Astrocyte of the spinal cord (primary cell): ENCODE data around the gene PHACTR3.

ENCODE experiments used
- DNase-seq: peaks from one replicate; pipeline ENCODE4 v3.0.0; 2011; ENCODE audit warnings: low read depth, low spot score
- H3K4me3 ChIP-seq: 2 replicates; pipeline ENCODE4 v1.5.1; 2011; ENCODE audit warnings: low read depth, mild to moderate bottlenecking, low read length, moderate library complexity
- in situ Hi-C: cut with HindIII; loops from 2 replicates; pipeline ENCODE4 v1.10.0; 2017; ENCODE audit warnings: low sequenced_read_pairs
- TF ChIP-seq, protein P1 (sequence below): IDR thresholded peaks from 2 replicates; pipeline ENCODE4 v1.5.1; 2012; ENCODE audit warnings: low read depth, mild to moderate bottlenecking, low read length, inconsistent platforms

Gene PHACTR3

DNA sequence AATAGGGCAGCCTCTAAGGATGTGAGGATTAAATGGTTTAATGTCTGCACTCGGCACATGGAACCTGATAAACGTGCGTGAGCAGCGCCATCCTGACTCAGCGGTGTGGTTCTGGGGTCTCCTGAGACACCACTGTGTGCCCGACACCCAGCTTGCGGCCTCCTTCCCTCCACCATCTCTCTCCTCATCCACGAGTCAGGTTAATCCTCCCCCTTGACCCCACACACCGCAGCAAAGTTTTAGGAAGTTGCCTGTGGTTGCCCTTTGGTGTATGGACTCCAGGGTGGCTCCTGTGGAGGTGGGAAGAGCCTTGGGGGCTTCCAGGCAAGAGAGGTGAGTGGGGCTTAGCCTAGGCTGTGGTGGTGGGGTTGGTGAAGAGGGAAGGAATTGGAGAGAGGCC lies 68.2 kb downstream of the PHACTR3 start:
- DNase-seq: no peak
- in situ Hi-C loops: no loop called here
- H3K4me3 ChIP-seq: no peak overlapping the region
- TF ChIP-seq, protein P1, sequence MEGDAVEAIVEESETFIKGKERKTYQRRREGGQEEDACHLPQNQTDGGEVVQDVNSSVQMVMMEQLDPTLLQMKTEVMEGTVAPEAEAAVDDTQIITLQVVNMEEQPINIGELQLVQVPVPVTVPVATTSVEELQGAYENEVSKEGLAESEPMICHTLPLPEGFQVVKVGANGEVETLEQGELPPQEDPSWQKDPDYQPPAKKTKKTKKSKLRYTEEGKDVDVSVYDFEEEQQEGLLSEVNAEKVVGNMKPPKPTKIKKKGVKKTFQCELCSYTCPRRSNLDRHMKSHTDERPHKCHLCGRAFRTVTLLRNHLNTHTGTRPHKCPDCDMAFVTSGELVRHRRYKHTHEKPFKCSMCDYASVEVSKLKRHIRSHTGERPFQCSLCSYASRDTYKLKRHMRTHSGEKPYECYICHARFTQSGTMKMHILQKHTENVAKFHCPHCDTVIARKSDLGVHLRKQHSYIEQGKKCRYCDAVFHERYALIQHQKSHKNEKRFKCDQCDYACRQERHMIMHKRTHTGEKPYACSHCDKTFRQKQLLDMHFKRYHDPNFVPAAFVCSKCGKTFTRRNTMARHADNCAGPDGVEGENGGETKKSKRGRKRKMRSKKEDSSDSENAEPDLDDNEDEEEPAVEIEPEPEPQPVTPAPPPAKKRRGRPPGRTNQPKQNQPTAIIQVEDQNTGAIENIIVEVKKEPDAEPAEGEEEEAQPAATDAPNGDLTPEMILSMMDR: no peak

DNA sequence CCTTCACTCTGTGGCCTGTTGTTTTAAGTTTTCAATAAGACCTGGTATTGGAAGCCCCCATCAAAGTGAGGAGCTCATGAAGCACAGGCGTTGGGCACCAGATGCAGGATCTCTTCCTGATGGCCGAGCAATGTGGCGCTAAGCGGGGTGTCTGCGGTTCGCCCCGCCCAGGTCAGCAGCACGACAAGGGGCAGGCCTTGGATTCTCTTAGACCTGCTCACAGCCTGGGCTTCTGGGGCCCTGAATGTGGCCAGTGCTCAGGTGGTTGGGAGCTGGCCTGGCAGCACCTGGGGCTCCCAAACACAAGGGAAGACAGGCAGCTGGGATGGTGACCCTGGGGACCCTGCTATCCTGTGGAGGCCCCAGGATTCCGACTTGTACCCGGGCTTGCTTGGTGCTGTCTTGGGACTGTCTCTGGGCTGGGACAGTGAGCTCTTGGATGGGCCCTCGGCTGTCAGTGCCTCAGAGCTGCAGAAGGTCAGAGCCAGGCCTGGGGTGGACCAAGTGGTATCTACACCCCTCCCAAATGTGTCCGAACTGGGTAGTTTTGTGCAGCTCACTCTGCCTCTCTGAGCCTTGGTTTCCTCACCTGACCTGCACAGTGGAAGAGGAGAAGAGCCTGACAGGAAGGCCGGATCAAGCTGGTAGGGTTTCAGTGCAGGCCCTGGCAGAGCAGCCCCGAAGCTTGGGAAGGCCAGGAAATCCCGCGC lies 69.1 kb downstream of the PHACTR3 start:
- DNase-seq: no peak
- no peak overlapping the region for H3K4me3 ChIP-seq
- in situ Hi-C loops: no loop called here
- TF ChIP-seq, protein P1: no peak

DNA sequence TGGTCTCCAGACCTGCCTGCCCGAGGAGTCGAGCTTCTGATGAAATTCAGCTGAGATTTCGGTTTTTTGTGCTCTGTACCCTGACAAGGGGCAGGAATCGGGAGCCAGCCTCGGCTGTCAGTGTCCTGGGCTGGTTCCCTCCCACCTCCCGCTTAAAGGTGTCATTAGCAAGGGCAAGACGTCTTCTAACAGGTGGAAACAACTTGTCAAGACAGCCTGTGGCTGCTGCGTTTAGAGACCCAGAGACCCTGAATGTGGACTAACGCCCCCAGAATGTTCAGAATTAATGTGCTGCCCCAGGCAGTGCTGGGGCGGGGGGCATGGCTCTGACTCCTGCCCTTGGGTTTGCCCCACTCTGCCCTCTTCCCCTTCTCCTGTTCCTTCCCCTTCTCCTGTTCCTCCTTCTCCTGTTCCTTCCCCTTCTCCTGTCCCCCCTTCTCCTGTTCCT lies 69.7 kb downstream of the PHACTR3 start:
- H3K4me3 ChIP-seq: no peak overlapping the region
- no peak for DNase-seq

DNA sequence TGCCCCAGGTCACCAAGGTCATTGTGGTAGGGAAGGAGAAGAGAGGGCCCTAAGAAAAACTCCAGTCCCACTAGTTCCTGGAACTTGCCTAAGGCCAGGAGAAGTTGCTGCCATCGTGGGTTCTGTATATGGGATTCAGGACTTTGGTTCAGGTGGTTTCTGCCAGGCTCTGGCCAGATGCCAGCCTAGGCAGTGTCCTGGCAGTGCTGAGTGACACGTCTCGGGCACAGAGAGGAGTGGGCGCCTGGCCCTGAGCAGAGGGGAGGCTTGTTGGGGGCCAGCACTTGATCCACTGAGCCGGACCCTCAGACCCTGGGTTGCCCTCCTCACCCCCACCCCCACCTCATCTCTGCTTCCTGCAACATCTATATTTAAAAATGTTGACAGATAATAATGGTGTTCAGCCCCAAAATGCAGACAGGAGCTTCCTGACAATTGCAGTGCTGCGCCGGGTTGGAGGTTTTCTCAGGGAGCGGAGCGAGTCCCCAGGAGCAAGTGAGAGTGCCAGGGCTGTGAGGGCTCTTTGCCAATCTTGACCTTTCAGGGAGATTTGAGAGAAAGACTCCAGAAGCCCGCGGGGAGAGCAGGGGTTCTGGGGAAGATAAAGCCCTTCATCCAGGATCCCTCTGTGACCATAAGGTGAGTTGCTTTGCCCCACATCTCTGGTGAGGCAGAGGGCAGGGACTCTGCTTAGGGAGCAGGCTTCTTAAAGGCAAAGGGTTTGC lies 71.9 kb downstream of the PHACTR3 start:
- no peak for DNase-seq
- TF ChIP-seq, protein P1: no peak
- H3K4me3 ChIP-seq: no peak overlapping the region
- in situ Hi-C loops: no loop called here

More for the DNA sequence above, 69.7 kb downstream of the PHACTR3 start:
- TF ChIP-seq, protein P1: no peak
- in situ Hi-C loops: no loop called here

DNA sequence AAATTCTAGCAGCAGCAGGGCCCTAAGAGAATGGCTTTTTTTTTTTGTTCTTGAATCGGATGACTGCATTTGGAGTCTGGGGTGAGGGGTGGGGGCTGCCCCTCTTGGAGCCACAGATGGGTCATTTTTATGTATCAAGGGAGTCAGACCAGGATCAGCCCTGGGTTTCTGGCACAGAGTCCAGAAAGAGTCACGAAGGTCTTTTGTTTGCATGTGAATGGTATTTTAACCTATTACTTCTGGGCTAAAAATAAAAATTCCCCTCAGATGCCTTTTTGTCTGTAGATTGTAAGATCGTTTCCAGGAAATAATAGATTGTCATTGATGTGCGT lies 72.5 kb downstream of the PHACTR3 start:
- in situ Hi-C loops: no loop called here
- no peak overlapping the region for H3K4me3 ChIP-seq
- DNase-seq: no peak
- TF ChIP-seq, protein P1: no peak

DNA sequence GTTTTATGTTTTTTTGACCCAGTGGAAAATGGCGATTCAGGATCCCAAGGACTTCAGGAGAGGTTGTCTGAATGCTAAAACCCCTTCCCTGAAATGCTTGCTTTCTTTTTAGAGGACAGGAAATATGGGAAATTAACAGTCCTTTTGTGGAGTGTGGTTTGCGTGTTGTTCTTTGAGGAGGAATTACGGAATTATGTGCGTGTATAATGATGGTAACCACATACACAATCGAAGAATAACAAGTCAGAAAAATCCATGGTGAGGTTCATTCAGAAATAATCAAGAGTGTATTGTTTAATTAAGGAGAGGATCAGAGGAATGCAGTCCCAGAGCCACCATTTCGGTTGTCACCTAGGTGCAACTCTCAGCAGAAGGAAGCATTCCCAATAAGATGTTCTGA lies 73.2 kb downstream of the PHACTR3 start:
- TF ChIP-seq, protein P1: no peak
- no peak for DNase-seq
- no peak overlapping the region for H3K4me3 ChIP-seq
- in situ Hi-C loops: no loop called here
